ENCODE data around the gene PLA2G4E. TPM values are rescaled to one million over a fixed set of nuclear protein-coding genes. Genes with fewer than 3 reads are reported as not detected.

Gene PLA2G4E
- polyA plus RNA-seq, 1 donor (not counting 4 experiments of a cell fraction or from before 2014, with no cell fraction given) = 3.5 TPM

DNA sequence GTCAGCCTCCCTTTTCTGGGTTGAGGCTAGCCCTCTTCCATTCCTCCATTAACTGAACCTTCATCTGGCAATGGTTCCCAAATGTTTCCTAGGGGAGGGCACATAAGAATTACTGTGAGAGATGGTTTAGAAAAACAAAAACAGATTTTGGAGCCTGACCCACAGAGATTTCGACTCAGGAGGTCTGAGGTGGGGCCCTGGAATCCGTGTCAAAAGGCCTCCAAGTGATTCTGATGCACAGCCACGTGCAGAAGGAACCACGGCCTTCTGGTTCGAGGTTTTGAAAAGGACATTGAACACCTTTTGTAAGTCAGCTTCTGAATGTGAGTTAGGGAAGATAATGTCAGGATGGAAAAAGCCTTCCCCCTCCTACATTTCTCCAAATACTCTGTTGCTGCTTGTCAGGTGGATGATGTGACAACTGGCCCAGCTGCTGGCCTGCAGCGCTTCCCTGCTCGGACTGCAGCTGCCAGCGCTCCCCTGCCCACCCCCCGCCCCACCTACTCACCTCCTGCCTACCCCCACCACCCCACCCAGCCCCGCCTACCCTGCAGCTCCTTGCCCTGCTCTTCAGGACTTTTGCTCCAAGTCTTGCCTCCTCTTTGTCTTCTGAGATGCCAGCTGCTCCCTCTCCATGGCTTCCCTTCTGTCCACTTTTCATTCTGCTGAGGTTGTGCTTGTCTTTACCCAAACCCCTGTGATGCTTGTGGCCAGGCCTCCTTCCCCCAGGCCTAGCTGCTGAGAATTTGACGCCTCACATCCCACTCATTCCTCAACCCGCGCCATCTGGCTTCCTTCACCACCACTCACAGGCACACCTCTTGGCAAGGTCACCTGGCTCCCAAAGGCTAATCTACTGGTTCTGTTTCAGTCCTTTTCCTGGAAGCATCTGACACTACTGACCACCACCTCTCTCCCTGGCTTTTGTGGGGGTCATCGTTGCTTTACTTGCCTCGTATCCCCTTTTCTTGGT is 55.1 kb downstream of the PLA2G4E start:
- H3K4me1 ChIP-seq (ENCODE audit: control insufficient read depth, extremely low read depth, insufficient read depth, low read length) = peaks cover 19% of the 10 kb centered on the region
- peaks cover 8% of the 10 kb centered on the region for H4K20me1 ChIP-seq (ENCODE audit: control insufficient read depth, extremely low read depth, insufficient read depth, low read length)
- H3K4me2 ChIP-seq (ENCODE audit: control insufficient read depth, extremely low read depth, insufficient read depth, low read depth, low read length) = no peak overlapping the region
- TF ChIP-seq CTCF (optimal IDR thresholded peaks at IDR 0.05 in 1 of 3, IDR thresholded peaks at IDR 0.05 in 1 of 3, conservative IDR thresholded peaks at IDR 0.05 in 1 of 3; ENCODE audit: extremely low read depth in 1 of 3, insufficient read depth in 2 of 3, low read length in 3 of 3) = no peak
- TF ChIP-seq EZH2 (IDR thresholded peaks at IDR 0.05; ENCODE audit: low read length) = no peak
- dilution Hi-C loops (cut with MboI; ENCODE audit: extremely low pct_ligation_motif_present, low sequenced_read_pairs) = no loop called here
- H2AFZ ChIP-seq (ENCODE audit: control insufficient read depth, low read length) = no peak overlapping the region
- H3K79me2 ChIP-seq (ENCODE audit: control insufficient read depth, insufficient read depth, low read length) = peaks cover 89% of the 10 kb centered on the region
- no peak overlapping the region for H3K4me3 ChIP-seq (ENCODE audit: control insufficient read depth in 2 of 3, extremely low read depth in 1 of 3, insufficient read depth in 2 of 3, low read depth in 1 of 3, low read length in 3 of 3)
- DNase-seq (ENCODE audit: low read depth, low spot score) = no peak
- H3K36me3 ChIP-seq (ENCODE audit: control insufficient read depth in 2 of 2, extremely low read depth in 1 of 2, insufficient read depth in 2 of 2, low read length in 2 of 2) = peaks cover 5 to 13% of the 10 kb centered on the region in 2 experiments
- H3K27me3 ChIP-seq (ENCODE audit: control insufficient read depth, extremely low read depth, insufficient read depth, low read length) = no peaks in the 10 kb centered on the region
- no peak for FAIRE-seq
- H3K9me1 ChIP-seq (ENCODE audit: control insufficient read depth, extremely low read depth, insufficient read depth, low read length) = no peaks in the 10 kb centered on the region
- no peak overlapping the region for H3K27ac ChIP-seq (ENCODE audit: control insufficient read depth, insufficient read depth, low read length)
- no peak overlapping the region for H3K9ac ChIP-seq (ENCODE audit: control insufficient read depth, extremely low read depth, insufficient read depth, low read length)
- no peaks in the 10 kb centered on the region for H3K9me3 ChIP-seq (ENCODE audit: control insufficient read depth, low read depth, low read length)

- H2AFZ ChIP-seq (ENCODE audit: control insufficient read depth, low read length) = no peak overlapping the region
- peaks cover 4% of the 10 kb centered on the region for H4K20me1 ChIP-seq (ENCODE audit: control insufficient read depth, extremely low read depth, insufficient read depth, low read length)
- no peak overlapping the region for H3K4me3 ChIP-seq (ENCODE audit: control insufficient read depth in 2 of 3, extremely low read depth in 1 of 3, insufficient read depth in 2 of 3, low read depth in 1 of 3, low read length in 3 of 3)
- no peaks in the 10 kb centered on the region for H3K9me3 ChIP-seq (ENCODE audit: control insufficient read depth, low read depth, low read length)
- dilution Hi-C loops (cut with MboI; ENCODE audit: extremely low pct_ligation_motif_present, low sequenced_read_pairs) = no loop called here
- DNase-seq (ENCODE audit: low read depth, low spot score) (no peak), FAIRE-seq (no peak)
- H3K9me1 ChIP-seq (ENCODE audit: control insufficient read depth, extremely low read depth, insufficient read depth, low read length) = no peaks in the 10 kb centered on the region
- H3K9ac ChIP-seq (ENCODE audit: control insufficient read depth, extremely low read depth, insufficient read depth, low read length) = no peak overlapping the region
- no peak overlapping the region for H3K4me2 ChIP-seq (ENCODE audit: control insufficient read depth, extremely low read depth, insufficient read depth, low read depth, low read length)
- peaks cover 86% of the 10 kb centered on the region for H3K79me2 ChIP-seq (ENCODE audit: control insufficient read depth, insufficient read depth, low read length)
- no peaks in the 10 kb centered on the region for H3K27me3 ChIP-seq (ENCODE audit: control insufficient read depth, extremely low read depth, insufficient read depth, low read length)
- TF ChIP-seq EZH2 (IDR thresholded peaks at IDR 0.05; ENCODE audit: low read length) (no peak), CTCF (optimal IDR thresholded peaks at IDR 0.05 in 1 of 3, IDR thresholded peaks at IDR 0.05 in 1 of 3, conservative IDR thresholded peaks at IDR 0.05 in 1 of 3; ENCODE audit: extremely low read depth in 1 of 3, insufficient read depth in 2 of 3, low read length in 3 of 3) (no peak)
- H3K36me3 ChIP-seq (ENCODE audit: control insufficient read depth in 2 of 2, extremely low read depth in 1 of 2, insufficient read depth in 2 of 2, low read length in 2 of 2) = peaks cover 0 to 16% of the 10 kb centered on the region in 2 experiments
- no peak overlapping the region for H3K27ac ChIP-seq (ENCODE audit: control insufficient read depth, insufficient read depth, low read length)
- peaks cover 3% of the 10 kb centered on the region for H3K4me1 ChIP-seq (ENCODE audit: control insufficient read depth, extremely low read depth, insufficient read depth, low read length)
Observed at GRCh38 chr15:41961595-41962202, 59.1 kb downstream of the PLA2G4E start.

Data from keratinocyte (primary cell).